Measurements from ENCODE around the gene GIPC2. TPM values are rescaled to one million over a fixed set of nuclear protein-coding genes. Genes with fewer than 3 reads are reported as not detected.

GIPC2 gene
- total RNA-seq, 1 donor from 2014 or later = 2.9 TPM

GRCh38 chr1:78095593-78095992 is 49.8 kb downstream of the GIPC2 start:
- Histone ChIP-seq H3K9me3 (no peaks in the 10 kb centered on the region), H3K27me3 (ENCODE audit: low read depth) (no peaks in the 10 kb centered on the region), H3K36me3 (no peaks in the 10 kb centered on the region), H3K4me1 (no peaks in the 10 kb centered on the region), H3K4me3 (no peak overlapping the region), H3K27ac (no peak overlapping the region)
- no peak for TF ChIP-seq CTCF (IDR thresholded peaks at IDR 0.05)
- no peak for DNase-seq
- ATAC-seq = no peak
- intact Hi-C loops (cut with DNase I) = no loop called here

- no peak overlapping the region for H3K27ac ChIP-seq
- intact Hi-C loops (cut with DNase I) = no loop called here
- ATAC-seq = no peak
Measured at GRCh38 chr1:78096017-78096416, 50.3 kb downstream of the GIPC2 start.

GRCh38 chr1:78096976-78097375 is 51.2 kb downstream of the GIPC2 start:
- Histone ChIP-seq H3K4me1 (peaks cover 4% of the 10 kb centered on the region), H3K36me3 (no peaks in the 10 kb centered on the region), H3K4me3 (no peak overlapping the region), H3K9me3 (no peaks in the 10 kb centered on the region), H3K27ac (no peak overlapping the region), H3K27me3 (ENCODE audit: low read depth) (no peaks in the 10 kb centered on the region)
- DNase-seq (no peak), ATAC-seq (no peak)
- no peak for TF ChIP-seq CTCF (IDR thresholded peaks at IDR 0.05)
- intact Hi-C loops (cut with DNase I) = no loop called here

More at GRCh38 chr1:78096017-78096416, 50.3 kb downstream of the GIPC2 start:
- Histone ChIP-seq H3K9me3 (no peaks in the 10 kb centered on the region), H3K27me3 (ENCODE audit: low read depth) (no peaks in the 10 kb centered on the region), H3K36me3 (no peaks in the 10 kb centered on the region), H3K4me3 (no peak overlapping the region), H3K4me1 (peaks cover 1% of the 10 kb centered on the region)
- DNase-seq = no peak
- no peak for TF ChIP-seq CTCF (IDR thresholded peaks at IDR 0.05)

- Histone ChIP-seq H3K36me3 (no peaks in the 10 kb centered on the region), H3K4me1 (peaks cover 4% of the 10 kb centered on the region), H3K9me3 (no peaks in the 10 kb centered on the region), H3K27me3 (ENCODE audit: low read depth) (no peaks in the 10 kb centered on the region), H3K4me3 (no peak overlapping the region), H3K27ac (no peak overlapping the region)
- no peak for DNase-seq
- intact Hi-C loops (cut with DNase I) = no loop called here
- TF ChIP-seq CTCF (IDR thresholded peaks at IDR 0.05) = no peak
- no peak for ATAC-seq
Measured at GRCh38 chr1:78101051-78101450, 55.3 kb downstream of the GIPC2 start.

GRCh38 chr1:78101514-78101913 is 55.7 kb downstream of the GIPC2 start:
- Histone ChIP-seq H3K27ac (no peak overlapping the region), H3K4me1 (peaks cover 4% of the 10 kb centered on the region), H3K4me3 (no peak overlapping the region), H3K27me3 (ENCODE audit: low read depth) (no peaks in the 10 kb centered on the region), H3K9me3 (no peaks in the 10 kb centered on the region), H3K36me3 (no peaks in the 10 kb centered on the region)
- DNase-seq (no peak), ATAC-seq (peak; percentile 61 to 90)
- intact Hi-C loops (cut with DNase I) = no loop called here
- TF ChIP-seq CTCF (IDR thresholded peaks at IDR 0.05) = no peak

GRCh38 chr1:78102082-78102481 is 56.3 kb downstream of the GIPC2 start:
- Histone ChIP-seq H3K27me3 (ENCODE audit: low read depth) (no peaks in the 10 kb centered on the region), H3K9me3 (no peaks in the 10 kb centered on the region), H3K4me1 (peaks cover 4% of the 10 kb centered on the region), H3K4me3 (no peak overlapping the region), H3K27ac (no peak overlapping the region), H3K36me3 (no peaks in the 10 kb centered on the region)
- intact Hi-C loops (cut with DNase I) = no loop called here
- DNase-seq (no peak), ATAC-seq (no peak)
- no peak for TF ChIP-seq CTCF (IDR thresholded peaks at IDR 0.05)

Measured in lower lobe of right lung (tissue), 2 donors.